Measurements from ENCODE around the gene ACAN. TPM values are rescaled to one million over a fixed set of nuclear protein-coding genes. Genes with fewer than 3 reads are reported as not detected.

ACAN gene
- total and polyA plus RNA-seq, 2 of the 8 experiments (the other 6 are each of a cell fraction or from before 2014, with no cell fraction given), result 0.71 to 0.73 TPM

DNA sequence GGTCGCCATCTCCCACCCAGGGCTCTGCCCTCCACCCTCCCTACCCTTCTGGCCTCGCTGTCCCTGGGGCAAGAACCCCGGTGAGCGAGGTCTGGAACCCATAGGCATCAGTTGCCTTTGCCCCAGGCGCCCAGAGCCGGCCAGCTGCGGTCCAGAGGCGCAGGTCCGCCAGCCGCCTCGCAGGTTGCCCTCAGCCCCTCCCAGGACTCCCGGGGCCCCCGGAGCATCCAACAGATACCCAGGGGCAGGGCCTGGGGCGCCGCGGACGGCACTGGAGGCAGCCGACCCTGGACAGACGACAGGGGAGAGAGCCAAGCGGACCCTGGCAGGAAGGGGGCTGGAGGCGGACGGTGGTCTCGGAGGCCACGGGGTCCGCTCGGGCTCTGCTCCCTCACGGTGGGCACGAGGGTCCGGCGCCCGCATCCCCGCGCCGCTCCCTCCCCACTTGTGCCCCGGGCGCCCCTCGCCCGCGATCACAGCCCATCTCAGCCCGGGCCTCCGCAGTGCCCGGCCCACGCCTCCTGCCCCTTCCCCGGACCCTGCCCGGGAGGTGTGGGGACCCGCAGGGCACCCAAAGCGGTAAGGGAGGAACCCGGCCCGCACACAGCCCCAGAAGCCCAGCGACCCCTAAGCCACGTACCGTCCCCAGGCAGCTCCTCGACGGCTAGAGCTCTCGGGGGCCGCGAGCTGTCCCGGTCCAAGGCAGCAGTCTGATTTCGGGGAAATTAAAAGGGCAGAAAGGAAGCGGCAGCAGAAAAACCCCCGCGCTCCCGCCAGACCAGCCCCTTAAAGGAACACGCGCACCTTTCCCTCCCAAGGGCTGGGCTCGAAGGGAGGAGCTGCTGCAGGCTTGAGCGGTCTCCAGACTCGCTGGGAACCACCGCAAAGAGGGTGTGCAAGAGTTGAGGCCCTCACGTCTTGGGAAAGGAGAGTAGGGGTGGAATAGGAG is 91.9 kb downstream of the ACAN start, which contains the start of gene HAPLN3:
Gene HAPLN3, minus strand, starts transcription at position 726 of the 949 bp plus-strand sequence. CDS start 8,246 bp downstream, outside the sequence.
- no peak within 1 kb of the TSS for H2BK12ac ChIP-seq (ENCODE audit: low read depth, low read length)
- H3K36me3 ChIP-seq (ENCODE audit: control insufficient read depth in 2 of 4, insufficient read depth in 4 of 4, low read length in 3 of 4), result peaks cover 7 to 24% (median 14%) of the 10 kb centered on the region in 4 experiments; a peak in 7 of 8 replicates
- peak within 1 kb of the TSS; percentile 62 for H3K18ac ChIP-seq (ENCODE audit: extremely low read depth, low read length)
- H3K4me3 ChIP-seq (ENCODE audit: extremely low read depth in 1 of 4, insufficient read depth in 2 of 4, low read depth in 3 of 4, low read length in 4 of 4), result peak within 1 kb of the TSS; percentile 40 to 84 (median 68)
- H3K4me1 ChIP-seq (replicated peaks in 1 of 4; ENCODE audit: control insufficient read depth in 3 of 4, insufficient read depth in 4 of 4, low read length in 3 of 4), result peaks cover 0 to 30% (median 20%) of the 10 kb centered on the region in 4 experiments; a peak in 6 of 7 replicates
- peak within 1 kb of the TSS in 3 of 4 experiments; percentile 28 to 72 (median 38); a peak in 4 of 7 replicates for H3K9ac ChIP-seq (replicated peaks in 1 of 4; ENCODE audit: extremely low read depth in 1 of 4, low read depth in 3 of 4, low read length in 3 of 4)
- no peak within 1 kb of the TSS for H2AFZ ChIP-seq (ENCODE audit: low read length)
- peak in 1 of 2 experiments; percentile 83 for DNase-seq (ENCODE audit: low read depth in 1 of 2, low spot score in 2 of 2)
- FAIRE-seq, result no peak
- ChIA-PET POLR2A (ENCODE audit: partially characterized antibody) (interaction anchor here (0.7 to 27.2 kb wide), 23 partner anchors 12 to 327 kb away, joined by 3 to 607 read pairs (median 4); partner anchors contain the start of genes ABHD2 and MFGE8), CTCF (ENCODE audit: partially characterized antibody) (interaction anchor here (0.5 to 10.4 kb wide), 16 partner anchors 8 to 460 kb away, joined by 3 to 95 read pairs (median 5); partner anchors contain the start of gene MFGE8)
- 1% methylated on average over 49 of the region's 70 CpGs; no CpG with 5 or more reads in 1 of the 2 experiments for WGBS, 2 experiments (ENCODE audit: extremely low coverage in 1 of 2, insufficient coverage in 1 of 2, insufficient read length in 1 of 2, insufficient replicate concordance in 2 of 2, low coverage in 1 of 2, low lambda C conversion rate in 2 of 2, missing lambda C conversion rate in 1 of 2)
- H3K4ac ChIP-seq (replicated peaks; ENCODE audit: insufficient read length, low read depth, low read length), result no peak within 1 kb of the TSS
- H4K20me1 ChIP-seq (replicated peaks in 1 of 2; ENCODE audit: control insufficient read depth in 1 of 2, insufficient read depth in 2 of 2, low read length in 2 of 2), result peaks cover 2 to 14% of the 10 kb centered on the region in 2 experiments
- H3K9me3 ChIP-seq (ENCODE audit: insufficient read depth in 2 of 2, low read depth in 1 of 2, low read length in 1 of 2), result no peaks in the 10 kb centered on the region; a peak in 1 of 4 replicates
- H3K56ac ChIP-seq (replicated peaks; ENCODE audit: insufficient read length, low read depth, low read length), result peak within 1 kb of the TSS; percentile 24
- H2AK5ac ChIP-seq (ENCODE audit: low read depth, low read length), result no peak within 1 kb of the TSS; the same call in 1 of the 2 replicates
- H4K8ac ChIP-seq (ENCODE audit: extremely low read depth, insufficient read depth, low read length), result no peak within 1 kb of the TSS; the same call in 1 of the 2 replicates
- H3K79me1 ChIP-seq (ENCODE audit: low read depth, low read length), result no peaks in the 10 kb centered on the region
- peak within 1 kb of the TSS; percentile 32 for H4K91ac ChIP-seq (replicated peaks; ENCODE audit: insufficient read length, low read length)
- no peak within 1 kb of the TSS for H3K27ac ChIP-seq (ENCODE audit: low read depth, low read length)
- no peak within 1 kb of the TSS for H2BK15ac ChIP-seq (ENCODE audit: low read length)
- no peak within 1 kb of the TSS for H3K23ac ChIP-seq (ENCODE audit: insufficient read length)
- H3K23me2 ChIP-seq (ENCODE audit: low read depth, low read length), result peaks cover 9% of the 10 kb centered on the region; the same call in 1 of the 2 replicates
- no peaks in the 10 kb centered on the region for H3K27me3 ChIP-seq (replicated peaks in 1 of 4; ENCODE audit: control insufficient read depth in 3 of 4, extremely low read depth in 1 of 4, insufficient read depth in 3 of 4, low read length in 3 of 4)
- H3K14ac ChIP-seq (ENCODE audit: insufficient read length), result no peak within 1 kb of the TSS
- no peak within 1 kb of the TSS for H2BK120ac ChIP-seq (replicated peaks; ENCODE audit: low read depth, low read length)
- no peak within 1 kb of the TSS for H2BK20ac ChIP-seq (ENCODE audit: low read length)
- H3K4me2 ChIP-seq (ENCODE audit: insufficient read depth in 1 of 2, low read depth in 2 of 2, low read length in 2 of 2), result peak within 1 kb of the TSS; percentile 39 to 82
- 0 out of 2 replicates have a peak within 1 kb of the TSS, but pooled peaks have one; percentile 60 for H2BK5ac ChIP-seq (ENCODE audit: low read depth, low read length)
- peaks cover 0 to 7% of the 10 kb centered on the region in 2 experiments; a peak in 1 of 4 replicates for H3K79me2 ChIP-seq (ENCODE audit: control insufficient read depth in 1 of 2, insufficient read depth in 2 of 2, low read length in 2 of 2)
- no peak within 1 kb of the TSS for H4K5ac ChIP-seq (ENCODE audit: insufficient read length, low read depth, low read length)
- TF ChIP-seq PHF8 (conservative IDR thresholded peaks at IDR 0.05; ENCODE audit: low read depth, low read length) (no peak; the same call in 1 of the 2 replicates), TBP (IDR thresholded peaks at IDR 0.05; ENCODE audit: low read depth, low read length) (no peak), NRF1 (IDR thresholded peaks at IDR 0.05; ENCODE audit: low read depth, low read length) (no peak), RXRA (IDR thresholded peaks at IDR 0.05; ENCODE audit: insufficient read depth, low read depth, low read length) (no peak), SP1 (IDR thresholded peaks at IDR 0.05; ENCODE audit: low read depth, low read length) (no peak), MAX (IDR thresholded peaks at IDR 0.05) (peak; percentile 34), EP300 (IDR thresholded peaks at IDR 0.05; ENCODE audit: borderline replicate concordance in 1 of 2, low read depth in 2 of 2, low read length in 2 of 2) (no peak), TAF1 (IDR thresholded peaks at IDR 0.05; ENCODE audit: low read depth, low read length) (peak; percentile 20; the same call in 1 of the 2 replicates), BCL11A (IDR thresholded peaks at IDR 0.05; ENCODE audit: low read depth in 2 of 2, low read length in 2 of 2) (no peak), POLR2AphosphoS5 (IDR thresholded peaks at IDR 0.05; ENCODE audit: low read depth, low read length) (peak; percentile 13; the same call in 1 of the 2 replicates)
